GM12891 (cell line): ENCODE measurements around the gene LENG8.

Source experiments
- POLR2A ChIP-seq: IDR thresholded peaks from 2 replicates; pipeline ENCODE4 v1.6.1; 2011; ENCODE audit warnings: low read depth, low read length, control low read depth
- POLR2AphosphoS5 ChIP-seq: IDR thresholded peaks from 2 replicates; pipeline ENCODE4 v1.6.1; 2011; ENCODE audit warnings: low read depth, low read length, control low read depth
- POU2F2 ChIP-seq: IDR thresholded peaks from 2 replicates; pipeline ENCODE4 v1.6.1; 2011; ENCODE audit warnings: low read depth, mild to moderate bottlenecking, control low read depth, low read length, moderate library complexity
- SPI1 ChIP-seq: IDR thresholded peaks from 2 replicates; pipeline ENCODE4 v1.6.1; 2011; ENCODE audit warnings: low read depth, low read length, control low read depth
- TAF1 ChIP-seq: IDR thresholded peaks from 2 replicates; pipeline ENCODE4 v1.6.1; 2011; ENCODE audit warnings: low read depth, low read length, control low read depth

DNA sequence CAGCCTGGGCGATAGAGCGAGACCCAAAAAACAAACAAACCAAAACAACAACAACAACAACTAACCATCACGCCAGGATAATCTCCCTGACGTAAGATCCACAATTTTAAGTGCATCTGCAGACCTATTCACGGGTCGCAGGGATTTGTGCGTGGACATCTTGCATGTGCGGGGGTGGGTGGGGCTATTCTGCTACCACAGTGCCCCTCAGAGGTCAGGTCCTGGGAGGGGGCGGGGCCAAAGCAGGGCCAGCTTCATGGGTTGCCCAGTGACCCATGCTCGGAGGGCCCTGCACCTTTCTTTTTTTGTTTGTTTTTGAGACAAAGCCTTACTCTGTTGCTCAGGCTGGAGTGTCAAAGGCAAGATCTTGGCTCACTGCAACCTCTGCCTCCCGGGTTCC, 26.7 kb downstream of the LENG8 start:
- TF ChIP-seq TAF1 (no peak), POLR2A (no peak), POU2F2 (no peak), SPI1 (no peak), POLR2AphosphoS5 (no peak)
